Panc1 (cell line): ENCODE data around the gene MYO7A. TPM values are rescaled to one million over a fixed set of nuclear protein-coding genes. Genes with fewer than 3 reads are reported as not detected.

Experiments
- ATAC-seq: fragments of 200-7000 bp; cut with Tn5 transposase; 2 replicates; pipeline ENCODE4 v1.9.1; 2020; ENCODE audit warnings: mild to moderate bottlenecking, moderate library complexity
- BruUV-seq: library from RNA; stranded (reverse); fragments of 400-500 nt; replicated peaks from 2 replicates; lab custom pipeline; 2021; lab: Mats Ljungman, UMichigan
- CTCF ChIA-PET: fragments of 300-600 bp; sonication (Branson Sonifier 250); formaldehyde crosslinking; loops from one replicate; lab custom pipeline; 2022; ENCODE audit warnings: antibody characterized with exemption; lab: Charles Lee
- POLR2A ChIA-PET: fragments of 300-600 bp; sonication (Branson Sonifier 250); formaldehyde crosslinking; loops from one replicate; lab custom pipeline; 2022; ENCODE audit warnings: antibody characterized with exemption; lab: Charles Lee
- DNase-seq: peaks from one replicate; pipeline ENCODE4 v3.0.0-alpha.2; 2010; ENCODE audit warnings: low read depth, low spot score
- H3K27ac ChIP-seq: 2 replicates; pipeline ENCODE4 v1.5.1; 2011; ENCODE audit warnings: mild to moderate bottlenecking, low read length, inconsistent platforms
- H3K27me3 ChIP-seq: fragments of 200-500 bp; sonication (Bioruptor generic); 2 replicates; pipeline ENCODE4 v1.6.0; 2014; ENCODE audit warnings: low read length, inconsistent platforms; ENCODE audit not compliant: control insufficient read depth, insufficient read depth
- H3K36me3 ChIP-seq: fragments of 200-500 bp; sonication (Bioruptor generic); 2 replicates; pipeline ENCODE4 v1.5.1; 2014; ENCODE audit warnings: inconsistent platforms, mild to moderate bottlenecking, low read length, moderate library complexity; ENCODE audit not compliant: control insufficient read depth, insufficient read depth
- H3K4me1 ChIP-seq: 2 replicates; pipeline ENCODE4 v1.5.1; 2011; ENCODE audit warnings: inconsistent platforms, mild to moderate bottlenecking, low read length, moderate library complexity; ENCODE audit not compliant: control insufficient read depth, insufficient read depth
- H3K4me3 ChIP-seq, 2 experiments: 2 replicates each; pipeline ENCODE4 v1.5.1; 2011 to 2012; ENCODE audit warnings: low read depth in 2 of 2, low read length in 2 of 2, mild to moderate bottlenecking in 2 of 2, inconsistent platforms in 1 of 2, moderate library complexity in 1 of 2
- H3K9me3 ChIP-seq: fragments of 200-500 bp; sonication (Bioruptor generic); 2 replicates; pipeline ENCODE4 v1.5.1; 2014; ENCODE audit warnings: low read depth, mild to moderate bottlenecking, inconsistent platforms, low read length, moderate library complexity; ENCODE audit not compliant: control insufficient read depth, insufficient read depth
- POLR2AphosphoS5 ChIP-seq: IDR thresholded peaks from 2 replicates; pipeline ENCODE4 v1.6.1; 2012; ENCODE audit warnings: mild to moderate bottlenecking, low read depth, low read length, moderate library complexity
- SIN3A ChIP-seq: IDR thresholded peaks from 2 replicates; pipeline ENCODE4 v1.6.1; 2012; ENCODE audit warnings: low read depth, mild to moderate bottlenecking, low read length, moderate library complexity, borderline replicate concordance; ENCODE audit not compliant: insufficient read depth
- TCF7L2 ChIP-seq: IDR thresholded peaks from 2 replicates; pipeline ENCODE4 v1.6.1; 2011; ENCODE audit warnings: mild to moderate bottlenecking, low read depth, low read length, inconsistent platforms
- in situ Hi-C: cut with HindIII; loops from 2 replicates; pipeline ENCODE4 v1.10.0; 2016; ENCODE audit warnings: low sequenced_read_pairs, low pct_unique_long_range_greater_than_20kb
- intact Hi-C: fragments of 100-400 bp; cut with micrococcal nuclease; formaldehyde crosslinking; loops from one replicate; pipeline ENCODE4 v1.10.0; 2022; ENCODE audit not compliant: unreplicated experiment
- total RNA-seq: library from RNA; stranded (reverse); gene quantifications from one replicate; pipeline ENCODE4 v1.2.1, GENCODE V29; 2021; ENCODE audit not compliant: unreplicated experiment
- TF ChIP-seq, protein P1 (sequence below), 2 experiments: IDR thresholded peaks; 2 replicates each; pipeline ENCODE4 v1.6.1; 2011 to 2012; ENCODE audit warnings: low read depth in 2 of 2, control low read depth in 1 of 2, low read length in 1 of 2, mild to moderate bottlenecking in 1 of 2, moderate library complexity in 1 of 2; ENCODE audit not compliant: insufficient read depth in 1 of 2
- TF ChIP-seq, protein P2 (sequence below): fragments of 450-650 bp; IDR thresholded peaks from 2 replicates; pipeline ENCODE4 v1.5.1; 2017; ENCODE audit warnings: mild to moderate bottlenecking

The MYO7A gene
- total RNA-seq, 1 experiment from 2014 or later: 1.3 TPM

DNA sequence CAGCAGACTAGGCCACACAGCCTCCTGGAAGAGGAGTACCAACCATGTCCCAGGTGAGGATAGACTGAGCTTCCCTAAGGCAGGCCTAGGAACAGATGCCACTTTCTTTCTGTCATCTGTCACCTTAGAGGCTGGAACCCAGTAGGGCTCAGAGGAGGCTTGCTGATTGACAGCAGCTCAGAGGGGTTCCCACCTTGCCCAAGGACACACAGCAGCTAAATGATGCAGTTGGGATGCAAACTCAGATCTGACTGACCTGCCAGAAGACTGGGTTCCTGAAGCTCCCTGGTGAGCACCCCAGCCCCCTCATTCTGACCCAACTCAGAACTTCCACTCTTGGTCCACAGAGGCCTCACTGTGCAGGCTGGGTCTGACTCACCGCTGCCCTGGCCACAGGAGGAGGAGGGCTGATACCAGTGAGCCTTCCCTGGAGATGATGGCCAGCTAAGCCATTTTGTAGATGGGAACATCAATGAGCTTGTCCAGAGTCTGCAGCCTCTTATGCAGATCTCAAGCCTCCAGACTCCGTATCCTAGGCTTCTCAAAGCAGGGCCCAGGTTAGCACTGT is 47.3 kb upstream of the MYO7A start:
- Histone ChIP-seq H3K36me3 (no peaks in the 10 kb centered on the region), H3K27ac (no peak overlapping the region), H3K9me3 (no peaks in the 10 kb centered on the region), H3K27me3 (no peaks in the 10 kb centered on the region), H3K4me3 (no peak overlapping the region), H3K4me1 (no peaks in the 10 kb centered on the region)
- CTCF ChIA-PET: interaction anchor here (0.9 kb wide), 1 partner anchor 33 kb away, joined by 3 read pairs; no protein-coding TSS in a partner anchor
- no peak for DNase-seq
- intact Hi-C loops (no loop called here), in situ Hi-C loops (no loop called here)
- no TSS peak for BruUV-seq
- POLR2A ChIA-PET: no interaction called here
- TF ChIP-seq SIN3A: no peak
- TF ChIP-seq, protein P1, sequence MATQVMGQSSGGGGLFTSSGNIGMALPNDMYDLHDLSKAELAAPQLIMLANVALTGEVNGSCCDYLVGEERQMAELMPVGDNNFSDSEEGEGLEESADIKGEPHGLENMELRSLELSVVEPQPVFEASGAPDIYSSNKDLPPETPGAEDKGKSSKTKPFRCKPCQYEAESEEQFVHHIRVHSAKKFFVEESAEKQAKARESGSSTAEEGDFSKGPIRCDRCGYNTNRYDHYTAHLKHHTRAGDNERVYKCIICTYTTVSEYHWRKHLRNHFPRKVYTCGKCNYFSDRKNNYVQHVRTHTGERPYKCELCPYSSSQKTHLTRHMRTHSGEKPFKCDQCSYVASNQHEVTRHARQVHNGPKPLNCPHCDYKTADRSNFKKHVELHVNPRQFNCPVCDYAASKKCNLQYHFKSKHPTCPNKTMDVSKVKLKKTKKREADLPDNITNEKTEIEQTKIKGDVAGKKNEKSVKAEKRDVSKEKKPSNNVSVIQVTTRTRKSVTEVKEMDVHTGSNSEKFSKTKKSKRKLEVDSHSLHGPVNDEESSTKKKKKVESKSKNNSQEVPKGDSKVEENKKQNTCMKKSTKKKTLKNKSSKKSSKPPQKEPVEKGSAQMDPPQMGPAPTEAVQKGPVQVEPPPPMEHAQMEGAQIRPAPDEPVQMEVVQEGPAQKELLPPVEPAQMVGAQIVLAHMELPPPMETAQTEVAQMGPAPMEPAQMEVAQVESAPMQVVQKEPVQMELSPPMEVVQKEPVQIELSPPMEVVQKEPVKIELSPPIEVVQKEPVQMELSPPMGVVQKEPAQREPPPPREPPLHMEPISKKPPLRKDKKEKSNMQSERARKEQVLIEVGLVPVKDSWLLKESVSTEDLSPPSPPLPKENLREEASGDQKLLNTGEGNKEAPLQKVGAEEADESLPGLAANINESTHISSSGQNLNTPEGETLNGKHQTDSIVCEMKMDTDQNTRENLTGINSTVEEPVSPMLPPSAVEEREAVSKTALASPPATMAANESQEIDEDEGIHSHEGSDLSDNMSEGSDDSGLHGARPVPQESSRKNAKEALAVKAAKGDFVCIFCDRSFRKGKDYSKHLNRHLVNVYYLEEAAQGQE (IDR thresholded peaks at IDR 0.05; ENCODE audit: insufficient read depth in 1 of 2, low read depth in 2 of 2, low read length in 1 of 2): no peak
- TF ChIP-seq TCF7L2: no peak
- TF ChIP-seq, protein P2, sequence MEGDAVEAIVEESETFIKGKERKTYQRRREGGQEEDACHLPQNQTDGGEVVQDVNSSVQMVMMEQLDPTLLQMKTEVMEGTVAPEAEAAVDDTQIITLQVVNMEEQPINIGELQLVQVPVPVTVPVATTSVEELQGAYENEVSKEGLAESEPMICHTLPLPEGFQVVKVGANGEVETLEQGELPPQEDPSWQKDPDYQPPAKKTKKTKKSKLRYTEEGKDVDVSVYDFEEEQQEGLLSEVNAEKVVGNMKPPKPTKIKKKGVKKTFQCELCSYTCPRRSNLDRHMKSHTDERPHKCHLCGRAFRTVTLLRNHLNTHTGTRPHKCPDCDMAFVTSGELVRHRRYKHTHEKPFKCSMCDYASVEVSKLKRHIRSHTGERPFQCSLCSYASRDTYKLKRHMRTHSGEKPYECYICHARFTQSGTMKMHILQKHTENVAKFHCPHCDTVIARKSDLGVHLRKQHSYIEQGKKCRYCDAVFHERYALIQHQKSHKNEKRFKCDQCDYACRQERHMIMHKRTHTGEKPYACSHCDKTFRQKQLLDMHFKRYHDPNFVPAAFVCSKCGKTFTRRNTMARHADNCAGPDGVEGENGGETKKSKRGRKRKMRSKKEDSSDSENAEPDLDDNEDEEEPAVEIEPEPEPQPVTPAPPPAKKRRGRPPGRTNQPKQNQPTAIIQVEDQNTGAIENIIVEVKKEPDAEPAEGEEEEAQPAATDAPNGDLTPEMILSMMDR: no peak
- TF ChIP-seq POLR2AphosphoS5: no peak
- no peak for ATAC-seq

DNA sequence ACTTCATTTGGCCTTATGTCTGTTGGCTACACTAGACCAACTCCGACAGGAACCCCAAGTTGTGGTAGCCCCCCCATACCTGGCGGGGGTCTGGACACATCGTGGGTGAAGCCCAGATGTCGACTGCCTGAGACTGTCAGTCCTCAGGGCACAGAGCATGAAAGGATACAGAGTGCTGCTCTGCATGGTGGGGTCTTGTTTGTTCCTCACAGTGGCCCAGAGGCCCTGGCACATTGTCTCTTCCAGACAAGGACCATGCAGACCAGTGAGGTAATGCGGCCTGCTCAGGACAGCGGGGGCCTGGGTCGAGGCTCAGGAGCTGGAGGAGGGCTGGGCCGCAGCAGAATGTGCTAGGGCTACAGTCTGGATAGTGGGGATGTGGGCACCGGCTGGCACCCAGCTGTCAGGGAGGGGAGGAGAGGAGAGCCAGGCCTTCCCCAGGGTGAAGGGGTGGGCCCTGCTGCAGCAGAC is 46.6 kb upstream of the MYO7A start:
- Histone ChIP-seq H3K27me3 (no peaks in the 10 kb centered on the region), H3K4me3 (no peak overlapping the region), H3K36me3 (no peaks in the 10 kb centered on the region), H3K27ac (no peak overlapping the region), H3K9me3 (no peaks in the 10 kb centered on the region), H3K4me1 (no peaks in the 10 kb centered on the region)
- ATAC-seq: no peak
- no peak for DNase-seq
- TF ChIP-seq, protein P2: no peak
- TF ChIP-seq TCF7L2: no peak
- in situ Hi-C loops: no loop called here
- BruUV-seq: no TSS peak
- POLR2A ChIA-PET: no interaction called here
- intact Hi-C loops: no loop called here
- CTCF ChIA-PET: interaction anchor here (1.5 kb wide), 1 partner anchor 10 kb away, joined by 11 read pairs; no protein-coding TSS in a partner anchor
